SU-DHL-6 (cell line): ENCODE measurements around the gene CDK13.

Experiments used
- H2AFZ ChIP-seq: fragments of 200-600 bp; sonication (generic); 2 replicates; pipeline ENCODE4 v1.6.1; 2014; ENCODE audit warnings: low read depth, mild to moderate bottlenecking, moderate library complexity, mixed read lengths, antibody characterized with exemption, low read length; ENCODE audit not compliant: severe bottlenecking
- H3F3A ChIP-seq: fragments of 200-600 bp; shearing (Covaris generic); 2 replicates; pipeline ENCODE4 v1.6.0; 2016; ENCODE audit warnings: antibody characterized with exemption, mild to moderate bottlenecking; ENCODE audit not compliant: insufficient read depth
- H3K27ac ChIP-seq: fragments of 200-600 bp; sonication (generic); 2 replicates; pipeline ENCODE4 v1.5.1; 2016; ENCODE audit warnings: low read depth, mild to moderate bottlenecking, low read length, moderate library complexity, mixed read lengths
- H3K27me3 ChIP-seq: fragments of 200-600 bp; sonication (generic), shearing (Covaris generic); 2 replicates; pipeline ENCODE4 v1.6.0; 2014; ENCODE audit warnings: mild to moderate bottlenecking, low read length
- H3K36me3 ChIP-seq: fragments of 200-600 bp; sonication (generic); 2 replicates; pipeline ENCODE4 v1.6.1; 2014; ENCODE audit warnings: mild to moderate bottlenecking, low read length, mixed read lengths
- H3K4me2 ChIP-seq: fragments of 300-600, 200-600 bp; shearing (Covaris generic), sonication (generic); 2 replicates; pipeline ENCODE4 v1.6.0; 2014; ENCODE audit warnings: low read length, low read depth, mild to moderate bottlenecking; ENCODE audit not compliant: poor library complexity, severe bottlenecking
- H3K4me3 ChIP-seq: fragments of 200-600 bp; sonication (generic); 2 replicates; pipeline ENCODE4 v1.5.1; 2014; ENCODE audit warnings: antibody characterized with exemption, low read length, mild to moderate bottlenecking, mixed read lengths; ENCODE audit not compliant: insufficient read depth, poor library complexity, severe bottlenecking
- H3K79me2 ChIP-seq: fragments of 200-600 bp; sonication (generic); 2 replicates; pipeline ENCODE4 v1.6.1; 2014; ENCODE audit warnings: mild to moderate bottlenecking, low read length, moderate library complexity; ENCODE audit not compliant: insufficient read depth
- H3K9ac ChIP-seq: fragments of 200-600 bp; sonication (generic); 2 replicates; pipeline ENCODE4 v1.7.0; 2014; ENCODE audit warnings: mild to moderate bottlenecking, low read length
- H3K9me2 ChIP-seq: fragments of 200-600 bp; sonication (generic); replicated peaks from 2 replicates; pipeline ENCODE4 v1.6.1; 2014; ENCODE audit warnings: low read length; ENCODE audit not compliant: insufficient read depth
- H3K9me3 ChIP-seq: fragments of 200-600 bp; sonication (generic); 2 replicates; pipeline ENCODE4 v1.6.1; 2014; ENCODE audit warnings: low read length, mixed read lengths; ENCODE audit not compliant: insufficient read depth
- H4K20me1 ChIP-seq: fragments of 200-600 bp; sonication (generic); 2 replicates; pipeline ENCODE4 v1.6.1; 2014; ENCODE audit warnings: low read depth, mild to moderate bottlenecking, antibody characterized with exemption, low read length, moderate library complexity, mixed read lengths
- EZH2phosphoT487 ChIP-seq: fragments of 200-600 bp; sonication (generic), shearing (Covaris generic); conservative IDR thresholded peaks from 2 replicates; pipeline ENCODE4 v1.6.1; 2018; ENCODE audit warnings: mild to moderate bottlenecking, antibody characterized with exemption, low read length, moderate library complexity, mixed read lengths
- TF ChIP-seq, protein P1 (sequence below): fragments of 200-600 bp; sonication (generic); IDR thresholded peaks from one replicate; pipeline ENCODE4 v1.5.1; 2017; ENCODE audit warnings: antibody characterized with exemption, mild to moderate bottlenecking, low read length, moderate library complexity; ENCODE audit not compliant: insufficient read depth, poor library complexity, severe bottlenecking

The CDK13 gene

DNA sequence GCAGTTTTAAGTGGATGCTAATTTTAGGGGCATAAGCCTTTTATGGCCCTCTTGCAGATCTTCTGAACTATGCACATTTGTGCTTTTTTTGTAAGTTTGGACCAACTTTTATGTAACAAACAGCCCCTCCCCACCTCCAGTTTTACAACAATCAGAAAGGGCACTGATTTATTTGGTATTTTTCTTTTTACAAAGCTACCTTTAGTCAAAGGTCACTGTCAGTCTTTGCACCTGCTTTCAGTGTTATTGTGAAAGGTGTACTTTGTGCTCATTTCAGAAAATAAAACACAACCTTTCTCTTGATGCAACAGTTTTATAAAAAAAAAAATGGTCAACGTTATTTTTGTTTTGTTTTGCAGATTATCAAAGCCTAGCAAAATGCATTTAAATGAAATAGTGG is 145.2 kb downstream of the CDK13 start:
- H3K27me3 ChIP-seq: no peaks in the 10 kb centered on the region
- no peaks in the 10 kb centered on the region for H3K79me2 ChIP-seq
- H3K9me2 ChIP-seq: no peaks in the 10 kb centered on the region
- no peak for TF ChIP-seq EZH2phosphoT487
- TF ChIP-seq, protein P1, sequence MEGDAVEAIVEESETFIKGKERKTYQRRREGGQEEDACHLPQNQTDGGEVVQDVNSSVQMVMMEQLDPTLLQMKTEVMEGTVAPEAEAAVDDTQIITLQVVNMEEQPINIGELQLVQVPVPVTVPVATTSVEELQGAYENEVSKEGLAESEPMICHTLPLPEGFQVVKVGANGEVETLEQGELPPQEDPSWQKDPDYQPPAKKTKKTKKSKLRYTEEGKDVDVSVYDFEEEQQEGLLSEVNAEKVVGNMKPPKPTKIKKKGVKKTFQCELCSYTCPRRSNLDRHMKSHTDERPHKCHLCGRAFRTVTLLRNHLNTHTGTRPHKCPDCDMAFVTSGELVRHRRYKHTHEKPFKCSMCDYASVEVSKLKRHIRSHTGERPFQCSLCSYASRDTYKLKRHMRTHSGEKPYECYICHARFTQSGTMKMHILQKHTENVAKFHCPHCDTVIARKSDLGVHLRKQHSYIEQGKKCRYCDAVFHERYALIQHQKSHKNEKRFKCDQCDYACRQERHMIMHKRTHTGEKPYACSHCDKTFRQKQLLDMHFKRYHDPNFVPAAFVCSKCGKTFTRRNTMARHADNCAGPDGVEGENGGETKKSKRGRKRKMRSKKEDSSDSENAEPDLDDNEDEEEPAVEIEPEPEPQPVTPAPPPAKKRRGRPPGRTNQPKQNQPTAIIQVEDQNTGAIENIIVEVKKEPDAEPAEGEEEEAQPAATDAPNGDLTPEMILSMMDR: no peak
- peaks cover 38% of the 10 kb centered on the region for H3K36me3 ChIP-seq
- no peak overlapping the region for H3K27ac ChIP-seq
- H3K9ac ChIP-seq: no peak overlapping the region
- H4K20me1 ChIP-seq: no peaks in the 10 kb centered on the region
- no peak overlapping the region for H3K4me3 ChIP-seq
- no peak overlapping the region for H3K4me2 ChIP-seq
- no peaks in the 10 kb centered on the region for H3K9me3 ChIP-seq
- H2AFZ ChIP-seq: no peak overlapping the region
- H3F3A ChIP-seq: no peaks in the 10 kb centered on the region

DNA sequence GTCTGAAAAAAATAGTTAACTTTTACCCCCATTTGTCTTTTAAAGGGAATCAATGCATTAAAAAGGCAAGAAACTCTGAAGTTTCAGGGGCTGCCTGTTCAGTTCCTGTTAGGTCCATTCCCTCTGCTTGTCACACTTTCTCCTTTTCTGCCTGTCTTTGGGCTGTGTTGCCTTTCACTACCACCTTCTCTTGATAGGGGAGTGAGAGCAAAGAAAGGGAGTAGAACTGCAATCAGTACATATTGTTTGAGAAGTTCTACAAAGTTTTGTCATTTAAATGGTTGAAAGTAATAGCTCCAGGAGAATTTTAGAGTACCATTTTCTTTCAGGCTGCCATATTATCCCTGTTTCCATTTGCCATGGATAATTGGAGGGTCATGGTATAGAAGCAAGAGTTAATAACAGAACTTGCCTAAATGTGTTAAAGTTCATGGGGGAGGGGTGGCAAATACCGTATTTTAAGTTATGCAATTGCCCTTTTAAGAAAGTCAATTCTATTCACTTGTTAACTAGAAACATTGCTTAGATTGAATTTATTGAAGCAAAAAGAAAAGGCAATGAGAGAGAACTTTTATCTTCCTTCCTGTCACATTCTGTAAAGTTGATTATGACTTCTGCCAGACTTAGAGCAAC is 145.8 kb downstream of the CDK13 start:
- Histone ChIP-seq H4K20me1 (no peaks in the 10 kb centered on the region), H3F3A (no peaks in the 10 kb centered on the region), H3K79me2 (no peaks in the 10 kb centered on the region), H2AFZ (no peak overlapping the region), H3K9me2 (no peaks in the 10 kb centered on the region), H3K9ac (no peak overlapping the region), H3K4me2 (no peak overlapping the region), H3K9me3 (no peaks in the 10 kb centered on the region), H3K36me3 (peaks cover 38% of the 10 kb centered on the region), H3K27ac (no peak overlapping the region), H3K27me3 (no peaks in the 10 kb centered on the region), H3K4me3 (no peak overlapping the region)
- no peak for TF ChIP-seq EZH2phosphoT487
- TF ChIP-seq, protein P1: no peak

DNA sequence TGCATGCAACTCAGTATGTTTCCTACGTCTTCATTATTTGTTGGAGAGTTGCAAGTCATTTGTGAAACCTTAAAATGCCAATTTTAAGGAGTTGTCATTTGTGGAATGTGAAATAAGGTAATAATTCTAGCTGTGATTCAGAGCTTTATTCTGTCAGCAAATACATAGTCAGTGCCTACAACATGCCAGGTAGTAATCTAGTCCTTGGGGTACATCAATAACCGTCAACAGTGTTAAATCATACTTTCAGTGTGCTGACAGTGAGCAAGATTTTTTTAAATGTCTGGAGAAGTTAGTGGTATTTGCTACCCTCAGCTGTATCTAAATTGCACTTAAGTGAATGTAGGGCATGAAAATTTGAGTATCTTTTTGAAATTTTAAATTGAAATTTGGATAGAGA is 147.7 kb downstream of the CDK13 start:
- 0 out of 2 replicates have a peak, but pooled peaks cover 4% of the 10 kb centered on the region for H3F3A ChIP-seq
- H3K79me2 ChIP-seq: no peaks in the 10 kb centered on the region
- H2AFZ ChIP-seq: no peak overlapping the region
- H3K36me3 ChIP-seq: peaks cover 28% of the 10 kb centered on the region
- TF ChIP-seq, protein P1: no peak
- no peak for TF ChIP-seq EZH2phosphoT487
- H3K27me3 ChIP-seq: no peaks in the 10 kb centered on the region
- H3K9ac ChIP-seq: no peak overlapping the region
- H4K20me1 ChIP-seq: no peaks in the 10 kb centered on the region
- H3K9me3 ChIP-seq: no peaks in the 10 kb centered on the region
- no peak overlapping the region for H3K4me2 ChIP-seq
- no peak overlapping the region for H3K4me3 ChIP-seq
- no peaks in the 10 kb centered on the region for H3K9me2 ChIP-seq
- H3K27ac ChIP-seq: no peak overlapping the region
